GM12874 (cell line): ENCODE measurements around the gene KIRREL3.

Source experiments
- TF ChIP-seq, protein P1 (sequence below): IDR thresholded peaks from 2 replicates; pipeline ENCODE4 v1.5.1; 2011; ENCODE audit warnings: low read depth, mild to moderate bottlenecking, control low read depth, low read length, moderate library complexity; ENCODE audit not compliant: insufficient read depth

The KIRREL3 gene

DNA sequence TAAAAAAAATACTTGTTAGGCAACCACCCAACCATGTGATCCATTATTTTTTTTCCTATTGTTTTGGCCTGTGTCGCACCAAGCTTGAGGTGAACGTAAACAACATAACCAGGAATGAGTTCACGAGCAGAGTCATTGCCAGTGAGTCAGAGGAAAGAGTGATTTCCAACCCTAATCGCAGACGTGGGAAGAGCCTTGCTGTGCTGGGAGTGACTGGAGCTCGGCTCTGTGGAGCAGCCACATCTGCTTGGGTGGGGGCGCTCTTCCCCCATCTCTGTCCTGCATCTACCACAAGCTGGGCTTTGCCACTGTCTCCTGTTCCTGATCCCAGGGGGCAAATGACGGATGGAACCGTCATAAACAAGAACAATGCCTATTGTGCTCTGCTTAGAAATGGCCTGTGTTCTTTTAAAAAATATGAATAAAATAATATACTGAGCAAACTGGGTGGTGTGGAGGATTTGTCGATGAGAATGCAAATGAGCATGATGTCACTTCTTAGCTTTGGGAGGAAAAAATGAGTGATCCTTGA, 210.0 kb downstream of the KIRREL3 start:
- TF ChIP-seq, protein P1, sequence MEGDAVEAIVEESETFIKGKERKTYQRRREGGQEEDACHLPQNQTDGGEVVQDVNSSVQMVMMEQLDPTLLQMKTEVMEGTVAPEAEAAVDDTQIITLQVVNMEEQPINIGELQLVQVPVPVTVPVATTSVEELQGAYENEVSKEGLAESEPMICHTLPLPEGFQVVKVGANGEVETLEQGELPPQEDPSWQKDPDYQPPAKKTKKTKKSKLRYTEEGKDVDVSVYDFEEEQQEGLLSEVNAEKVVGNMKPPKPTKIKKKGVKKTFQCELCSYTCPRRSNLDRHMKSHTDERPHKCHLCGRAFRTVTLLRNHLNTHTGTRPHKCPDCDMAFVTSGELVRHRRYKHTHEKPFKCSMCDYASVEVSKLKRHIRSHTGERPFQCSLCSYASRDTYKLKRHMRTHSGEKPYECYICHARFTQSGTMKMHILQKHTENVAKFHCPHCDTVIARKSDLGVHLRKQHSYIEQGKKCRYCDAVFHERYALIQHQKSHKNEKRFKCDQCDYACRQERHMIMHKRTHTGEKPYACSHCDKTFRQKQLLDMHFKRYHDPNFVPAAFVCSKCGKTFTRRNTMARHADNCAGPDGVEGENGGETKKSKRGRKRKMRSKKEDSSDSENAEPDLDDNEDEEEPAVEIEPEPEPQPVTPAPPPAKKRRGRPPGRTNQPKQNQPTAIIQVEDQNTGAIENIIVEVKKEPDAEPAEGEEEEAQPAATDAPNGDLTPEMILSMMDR: no peak

DNA sequence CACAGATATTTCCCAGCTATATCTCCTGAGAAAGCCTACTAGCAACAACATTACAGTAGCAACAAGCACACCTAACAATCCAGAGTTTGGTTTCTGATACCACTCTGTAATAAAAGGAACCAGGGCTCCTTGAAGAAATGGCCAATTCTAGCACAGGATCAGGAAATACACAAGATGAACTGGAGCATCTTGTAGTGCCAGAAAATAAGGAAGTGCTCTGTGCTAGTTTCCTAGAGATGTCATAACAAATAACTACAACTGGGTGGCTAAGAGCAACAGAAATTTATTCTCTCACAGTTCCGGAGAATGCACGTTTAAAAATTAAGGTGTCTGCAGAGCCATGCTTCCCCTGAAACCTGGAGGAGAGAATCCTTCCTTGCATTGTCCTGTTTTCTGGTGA, 217.8 kb downstream of the KIRREL3 start:
- TF ChIP-seq, protein P1: no peak

DNA sequence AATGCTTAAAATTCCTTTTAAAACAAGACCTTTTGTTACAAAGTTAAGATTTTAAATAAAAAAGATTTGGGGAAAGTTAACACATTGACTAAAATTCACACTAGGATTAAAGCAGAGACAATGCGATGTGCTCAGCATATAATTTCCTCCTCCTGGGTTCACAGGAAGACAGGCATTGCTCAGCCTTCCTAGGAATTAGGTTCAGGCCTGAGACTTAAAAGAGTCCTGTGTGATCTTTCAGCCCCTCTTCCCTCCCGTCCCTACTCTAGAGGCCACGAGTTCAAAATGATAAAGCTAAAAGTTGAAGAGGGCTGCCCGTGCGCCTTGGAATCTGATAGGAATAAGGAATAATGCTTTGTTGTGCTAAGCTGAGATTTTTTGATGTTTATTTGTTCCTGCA, 218.6 kb downstream of the KIRREL3 start:
- TF ChIP-seq, protein P1: no peak

DNA sequence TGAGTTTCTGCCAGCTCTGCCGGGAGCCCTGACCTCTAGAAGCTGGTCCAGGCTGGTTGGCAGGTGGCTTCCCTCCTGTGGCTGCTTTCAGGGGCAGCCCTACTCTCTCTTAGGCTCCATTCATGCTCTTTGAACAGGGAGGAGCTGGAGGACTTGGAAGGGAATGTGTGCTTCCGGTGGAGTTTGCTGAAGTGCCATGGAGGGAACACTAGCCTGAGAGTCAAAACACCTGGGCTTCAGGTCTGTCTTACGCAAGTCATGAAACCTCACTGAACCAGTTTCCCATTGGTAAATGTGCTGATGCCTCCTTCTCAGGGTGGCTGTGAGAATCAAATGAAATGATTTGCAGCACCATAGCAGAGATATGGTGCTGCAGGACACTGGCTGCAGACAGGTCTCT, 224.5 kb downstream of the KIRREL3 start:
- TF ChIP-seq, protein P1: no peak

DNA sequence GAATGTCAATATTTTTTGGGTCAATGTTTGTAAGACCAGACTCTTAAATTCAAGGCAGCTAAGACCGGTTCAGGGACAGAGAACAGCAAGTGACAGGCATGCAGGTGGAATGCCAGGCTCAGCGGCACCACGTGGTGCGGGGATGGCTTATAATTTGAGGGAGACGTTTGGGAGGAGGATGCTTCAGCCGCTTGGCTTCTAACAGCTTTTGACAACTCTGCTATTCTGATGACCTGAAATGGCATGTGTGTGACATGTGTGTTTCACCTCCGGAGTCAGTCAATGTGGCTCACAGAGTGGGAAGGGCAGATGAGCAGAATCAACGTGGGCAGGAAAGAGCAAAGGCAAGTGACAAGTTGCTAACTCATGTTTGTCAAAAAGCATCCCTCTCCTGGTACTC, 228.3 kb downstream of the KIRREL3 start:
- TF ChIP-seq, protein P1: no peak

- TF ChIP-seq, protein P1: no peak
These were observed 231.9 kb downstream of the KIRREL3 start for GRCh38 chr11:126768702-126769101.

DNA sequence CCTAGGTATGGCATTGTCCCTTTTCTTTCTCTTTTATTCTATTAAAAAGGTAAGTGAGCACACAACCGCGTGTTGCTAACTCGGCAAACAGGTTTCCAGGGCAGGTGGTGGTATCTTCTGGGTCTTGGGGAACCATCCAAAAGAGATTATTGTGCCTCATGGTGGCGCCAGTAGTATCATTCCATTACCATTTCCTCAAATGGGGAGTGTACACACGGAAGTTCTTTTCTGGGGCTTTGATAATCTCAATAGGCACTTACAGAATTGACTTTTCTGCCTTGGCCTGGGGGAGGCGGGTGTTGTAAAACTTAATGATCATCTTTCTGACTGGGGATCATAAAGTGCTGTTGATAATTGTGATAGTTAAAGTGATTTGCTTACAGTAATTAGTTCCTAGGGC, 234.1 kb downstream of the KIRREL3 start:
- TF ChIP-seq, protein P1: no peak
